Measurements from ENCODE around the gene SAFB2. TPM values are rescaled to one million over a fixed set of nuclear protein-coding genes. Genes with fewer than 3 reads are reported as not detected.

SAFB2 gene
- polyA plus RNA-seq, 1 experiment = 13.3 TPM

DNA sequence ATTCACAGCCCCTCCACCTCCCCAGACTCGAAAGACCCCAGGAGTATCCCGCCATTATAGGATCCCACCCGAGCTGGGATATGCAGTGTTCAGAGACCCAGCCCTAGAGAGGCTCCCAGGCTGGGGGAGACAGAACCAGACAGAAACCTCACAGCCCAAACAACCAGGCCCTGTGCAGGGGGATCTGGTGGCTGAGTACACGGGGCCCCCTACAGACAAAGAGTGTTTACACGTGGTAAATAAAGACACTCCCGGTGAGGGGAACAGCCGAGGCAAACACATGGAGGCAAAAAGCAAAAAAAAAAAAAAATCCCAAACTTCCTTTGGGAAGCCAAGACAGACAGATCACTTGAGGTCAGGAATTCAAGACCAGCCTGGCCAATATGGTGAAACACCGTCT is 79.9 kb downstream of the SAFB2 start:
- Histone ChIP-seq H3K4me3 (ENCODE audit: low read depth, low read length) (no peak overlapping the region), H3K36me3 (ENCODE audit: control insufficient read depth, insufficient read depth, low read length) (no peaks in the 10 kb centered on the region), H3K27me3 (ENCODE audit: control insufficient read depth, insufficient read depth, low read length) (no peaks in the 10 kb centered on the region)
- POLR2A ChIA-PET = no interaction called here
- DNase-seq (ENCODE audit: low read depth) = no peak
- CTCF ChIA-PET = no interaction called here
- TF ChIP-seq, protein P1, sequence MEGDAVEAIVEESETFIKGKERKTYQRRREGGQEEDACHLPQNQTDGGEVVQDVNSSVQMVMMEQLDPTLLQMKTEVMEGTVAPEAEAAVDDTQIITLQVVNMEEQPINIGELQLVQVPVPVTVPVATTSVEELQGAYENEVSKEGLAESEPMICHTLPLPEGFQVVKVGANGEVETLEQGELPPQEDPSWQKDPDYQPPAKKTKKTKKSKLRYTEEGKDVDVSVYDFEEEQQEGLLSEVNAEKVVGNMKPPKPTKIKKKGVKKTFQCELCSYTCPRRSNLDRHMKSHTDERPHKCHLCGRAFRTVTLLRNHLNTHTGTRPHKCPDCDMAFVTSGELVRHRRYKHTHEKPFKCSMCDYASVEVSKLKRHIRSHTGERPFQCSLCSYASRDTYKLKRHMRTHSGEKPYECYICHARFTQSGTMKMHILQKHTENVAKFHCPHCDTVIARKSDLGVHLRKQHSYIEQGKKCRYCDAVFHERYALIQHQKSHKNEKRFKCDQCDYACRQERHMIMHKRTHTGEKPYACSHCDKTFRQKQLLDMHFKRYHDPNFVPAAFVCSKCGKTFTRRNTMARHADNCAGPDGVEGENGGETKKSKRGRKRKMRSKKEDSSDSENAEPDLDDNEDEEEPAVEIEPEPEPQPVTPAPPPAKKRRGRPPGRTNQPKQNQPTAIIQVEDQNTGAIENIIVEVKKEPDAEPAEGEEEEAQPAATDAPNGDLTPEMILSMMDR (IDR thresholded peaks at IDR 0.05; ENCODE audit: insufficient read depth, low read depth, low read length) = no peak

DNA sequence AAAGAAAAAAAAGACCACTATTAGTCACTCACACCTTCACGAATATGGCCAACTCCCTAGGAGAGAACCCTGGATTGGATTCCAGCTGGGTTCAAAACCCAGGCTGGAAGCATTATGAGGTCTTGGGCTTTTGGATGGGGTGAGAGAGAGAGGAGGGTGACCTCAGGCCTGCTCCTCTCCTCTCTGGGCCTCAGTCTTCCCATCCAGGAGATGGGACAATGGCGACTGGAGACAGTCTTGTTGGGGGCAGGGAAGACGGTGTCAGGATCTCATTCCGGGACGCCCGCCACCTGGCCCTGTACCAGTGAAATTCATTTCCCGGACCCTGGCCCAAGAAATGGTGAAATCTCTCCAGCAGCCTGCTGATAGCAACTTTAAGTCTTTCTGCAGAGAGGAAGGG is 81.1 kb downstream of the SAFB2 start:
- H3K27me3 ChIP-seq (ENCODE audit: control insufficient read depth, insufficient read depth, low read length) = no peaks in the 10 kb centered on the region
- DNase-seq (ENCODE audit: low read depth) = no peak
- ChIA-PET POLR2A (no interaction called here), CTCF (interaction anchor here (0.9 kb wide), 1 partner anchor 10 kb away, joined by 3 read pairs; no protein-coding TSS in a partner anchor)
- no peaks in the 10 kb centered on the region for H3K36me3 ChIP-seq (ENCODE audit: control insufficient read depth, insufficient read depth, low read length)
- TF ChIP-seq, protein P1 (IDR thresholded peaks at IDR 0.05; ENCODE audit: insufficient read depth, low read depth, low read length) = no peak
- no peak overlapping the region for H3K4me3 ChIP-seq (ENCODE audit: low read depth, low read length)

DNA sequence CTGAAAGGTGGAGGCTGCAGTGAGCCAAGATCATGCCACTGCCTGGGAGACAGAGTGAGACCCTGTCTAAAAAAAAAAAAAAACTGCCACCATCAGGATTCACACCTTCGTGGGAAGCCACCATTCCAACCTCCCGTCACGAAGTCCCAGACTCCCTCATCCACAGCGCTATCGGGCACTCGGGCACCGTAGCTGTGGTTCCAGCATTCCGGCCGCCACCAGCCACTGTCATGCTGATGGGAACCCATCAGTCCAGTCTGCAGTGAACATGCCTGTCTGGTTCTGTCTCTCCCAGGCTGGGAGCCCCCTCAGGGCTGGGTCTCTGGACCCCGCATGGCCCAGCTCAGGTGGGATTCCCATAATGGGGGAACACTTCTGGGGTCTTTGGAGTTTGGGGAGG is 82.4 kb downstream of the SAFB2 start:
- POLR2A ChIA-PET = no interaction called here
- H3K27me3 ChIP-seq (ENCODE audit: control insufficient read depth, insufficient read depth, low read length) = no peaks in the 10 kb centered on the region
- H3K36me3 ChIP-seq (ENCODE audit: control insufficient read depth, insufficient read depth, low read length) = no peaks in the 10 kb centered on the region
- H3K4me3 ChIP-seq (ENCODE audit: low read depth, low read length) = no peak overlapping the region
- TF ChIP-seq, protein P1 (IDR thresholded peaks at IDR 0.05; ENCODE audit: insufficient read depth, low read depth, low read length) = no peak
- no peak for DNase-seq (ENCODE audit: low read depth)
- CTCF ChIA-PET = no interaction called here

DNA sequence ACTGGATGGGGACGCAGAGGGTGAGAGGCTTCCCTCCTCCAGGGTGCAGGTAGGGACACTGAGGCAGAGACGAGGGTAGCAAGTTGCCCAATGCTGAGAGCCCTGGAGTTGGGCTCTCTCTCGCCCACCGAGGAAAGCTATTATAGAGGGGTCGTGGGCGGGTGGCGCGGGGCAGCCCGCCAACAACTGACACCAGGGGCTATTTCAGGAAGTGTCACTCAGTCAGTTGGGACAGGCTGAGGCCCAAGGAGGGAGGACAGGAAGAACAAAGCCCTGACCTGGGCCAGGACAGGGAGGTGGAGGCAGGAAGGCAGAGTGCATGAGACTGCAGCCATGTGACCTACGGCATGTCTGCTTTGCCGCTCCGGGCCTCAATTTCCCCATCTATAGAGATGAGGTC is 84.7 kb downstream of the SAFB2 start:
- Histone ChIP-seq H3K4me3 (ENCODE audit: low read depth, low read length) (no peak overlapping the region), H3K36me3 (ENCODE audit: control insufficient read depth, insufficient read depth, low read length) (no peaks in the 10 kb centered on the region), H3K27me3 (ENCODE audit: control insufficient read depth, insufficient read depth, low read length) (no peaks in the 10 kb centered on the region)
- POLR2A ChIA-PET = no interaction called here
- TF ChIP-seq, protein P1 (IDR thresholded peaks at IDR 0.05; ENCODE audit: insufficient read depth, low read depth, low read length) = no peak
- CTCF ChIA-PET = interaction anchor here (1.0 kb wide), 1 partner anchor 9 kb away, joined by 3 read pairs; no protein-coding TSS in a partner anchor
- no peak for DNase-seq (ENCODE audit: low read depth)

Small RNA genes lying within 50 kb of the gene (small RNA-seq; reads per million reads assigned to genes)
- gene SNRPEP4 (ENCODE audit: insufficient read length, low read depth, low replicate concordance) = not detected

Other genes starting within 250 kb of the SAFB2 start
- not detected in 2 replicates for gene ZNRF4, start 167.4 kb downstream of the SAFB2 start, polyA plus RNA-seq (2011; rRNA removed)
- gene TINCR, start 54.8 kb downstream of the SAFB2 start, polyA plus RNA-seq (2011; rRNA removed) = 0.07 and 0.23 TPM in 2 replicates
- gene SAFB, start 307 bp upstream of the SAFB2 start, polyA plus RNA-seq (2011; rRNA removed) = 20.8 and 22.3 TPM in 2 replicates
- 65.2 and 67.8 TPM in 2 replicates for gene MICOS13, start 57.7 kb upstream of the SAFB2 start, polyA plus RNA-seq (2011; rRNA removed)
- 5.3 and 5.6 TPM in 2 replicates for gene HSD11B1L, start 58.3 kb upstream of the SAFB2 start, polyA plus RNA-seq (2011; rRNA removed)
- 824 and 912 TPM in 2 replicates for gene RPL36, start 67.5 kb upstream of the SAFB2 start, polyA plus RNA-seq (2011; rRNA removed)
- gene LONP1, start 97.4 kb upstream of the SAFB2 start, polyA plus RNA-seq (2011; rRNA removed) = 55.4 and 77.4 TPM in 2 replicates
- gene CATSPERD, start 97.9 kb upstream of the SAFB2 start, polyA plus RNA-seq (2011; rRNA removed) = not detected in 2 replicates
- gene PRR22, start 162.0 kb upstream of the SAFB2 start, polyA plus RNA-seq (2011; rRNA removed) = 0.28 and 0.53 TPM in 2 replicates
- gene DUS3L, start 168.4 kb upstream of the SAFB2 start, polyA plus RNA-seq (2011; rRNA removed) = 9.9 and 13.7 TPM in 2 replicates
- 0.20 and 0.22 TPM in 2 replicates for gene NRTN, start 182.3 kb upstream of the SAFB2 start, polyA plus RNA-seq (2011; rRNA removed)
- gene FUT6, start 216.9 kb upstream of the SAFB2 start, polyA plus RNA-seq (2011; rRNA removed) = not detected in 2 replicates
- not detected in 2 replicates for gene FUT3, start 228.7 kb upstream of the SAFB2 start, polyA plus RNA-seq (2011; rRNA removed)
- gene FUT5, start 247.8 kb upstream of the SAFB2 start, polyA plus RNA-seq (2011; rRNA removed) = not detected in 2 replicates